ENCODE measurements around the gene NEK4.
A peak's percentile ranks its signal among the peaks of the same experiment; 100 is the strongest.
"Not testable (repeated sequence)": the region's sequence is repeated elsewhere in the genome, so short reads cannot be mapped to it uniquely, and the experiment has no call there.

NEK4 gene

GRCh38 chr3:52777959-52778805 is 7.4 kb upstream of the NEK4 start:
- DNase-seq (ENCODE audit: low spot score), result no peak

GRCh38 chr3:52777127-52777958 is 6.6 kb upstream of the NEK4 start, which contains the start of gene ITIH1:
TSS of gene ITIH1 (plus strand) at chr3:52777599. CDS start at chr3:52777616, 17 bp downstream.
- peak; percentile 17 for DNase-seq (ENCODE audit: low spot score)

GRCh38 chr3:52776486-52776885 is 5.7 kb upstream of the NEK4 start:
- DNase-seq (ENCODE audit: low spot score), result not testable (repeated sequence)

- DNase-seq (ENCODE audit: low spot score), result no peak
These were observed 5.1 kb upstream of the NEK4 start for GRCh38 chr3:52775877-52776276.

- no peak for DNase-seq (ENCODE audit: low spot score)
These were observed 4.4 kb upstream of the NEK4 start for GRCh38 chr3:52774901-52775864.

- DNase-seq (ENCODE audit: low spot score), result no peak
These were observed 3.5 kb upstream of the NEK4 start for GRCh38 chr3:52774066-52774713.

- DNase-seq (ENCODE audit: low spot score), result no peak
These were observed 2.8 kb upstream of the NEK4 start for GRCh38 chr3:52773361-52774065.

GRCh38 chr3:52771702-52772101 is 962 bp upstream of the NEK4 start:
- no peak for DNase-seq (ENCODE audit: low spot score)

GRCh38 chr3:52771334-52771681 is 568 bp upstream of the NEK4 start:
- DNase-seq (ENCODE audit: low spot score), result peak; percentile 30

GRCh38 chr3:52769786-52770455 is 819 bp downstream of the NEK4 start:
- DNase-seq (ENCODE audit: low spot score), result peak; percentile 29

GRCh38 chr3:52763466-52763865 is 7.3 kb downstream of the NEK4 start:
- no peak for DNase-seq (ENCODE audit: low spot score)

- DNase-seq (ENCODE audit: low spot score), result no peak
These were observed 14.6 kb downstream of the NEK4 start for GRCh38 chr3:52756141-52756540.

GRCh38 chr3:52754373-52754772 is 16.4 kb downstream of the NEK4 start:
- no peak for DNase-seq (ENCODE audit: low spot score)

- no peak for DNase-seq (ENCODE audit: low spot score)
These were observed 18.6 kb downstream of the NEK4 start for GRCh38 chr3:52752045-52752660.

GRCh38 chr3:52743721-52744120 is 27.0 kb downstream of the NEK4 start:
- no peak for DNase-seq (ENCODE audit: low spot score)

- no peak for DNase-seq (ENCODE audit: low spot score)
These were observed 27.6 kb downstream of the NEK4 start for GRCh38 chr3:52743152-52743551.

GRCh38 chr3:52742418-52743041 is 28.2 kb downstream of the NEK4 start:
- peak; percentile 43 for DNase-seq (ENCODE audit: low spot score)

GRCh38 chr3:52739730-52740129 is 31.0 kb downstream of the NEK4 start:
- no peak for DNase-seq (ENCODE audit: low spot score)

GRCh38 chr3:52733256-52733891 is 37.4 kb downstream of the NEK4 start:
- no peak for DNase-seq (ENCODE audit: low spot score)

All from D341Med (cell line).